Ishikawa (cell line): ENCODE results near the gene OTUD3.

Experiments
- CEBPB ChIP-seq: IDR thresholded peaks from 2 replicates; pipeline ENCODE4 v1.6.1; 2012
- CREB1 ChIP-seq: IDR thresholded peaks from 2 replicates; pipeline ENCODE4 v1.6.1; 2012; ENCODE audit warnings: low read depth
- EGR1 ChIP-seq: IDR thresholded peaks from 2 replicates; pipeline ENCODE4 v1.6.1; 2012
- EP300 ChIP-seq: IDR thresholded peaks from 2 replicates; pipeline ENCODE4 v1.6.1; 2012; ENCODE audit warnings: borderline replicate concordance
- FOXM1 ChIP-seq: IDR thresholded peaks from 2 replicates; pipeline ENCODE4 v1.6.1; 2012; ENCODE audit warnings: low read depth, borderline replicate concordance
- MAX ChIP-seq: IDR thresholded peaks from 2 replicates; pipeline ENCODE4 v1.6.1; 2012
- NFIC ChIP-seq: IDR thresholded peaks from 2 replicates; pipeline ENCODE4 v1.6.1; 2012
- RAD21 ChIP-seq: IDR thresholded peaks from 2 replicates; pipeline ENCODE4 v1.6.1; 2012; ENCODE audit warnings: low read depth
- REST ChIP-seq: IDR thresholded peaks from 2 replicates; pipeline ENCODE4 v1.6.1; 2012; ENCODE audit warnings: low read depth, mild to moderate bottlenecking
- TAF1 ChIP-seq: IDR thresholded peaks from 2 replicates; pipeline ENCODE4 v1.6.1; 2012; ENCODE audit warnings: low read depth, mild to moderate bottlenecking
- TCF12 ChIP-seq: IDR thresholded peaks from 2 replicates; pipeline ENCODE4 v1.6.1; 2012; ENCODE audit warnings: low read depth
- TEAD4 ChIP-seq: IDR thresholded peaks from 2 replicates; pipeline ENCODE4 v1.6.1; 2012
- USF1 ChIP-seq: IDR thresholded peaks from 2 replicates; pipeline ENCODE4 v1.6.1; 2012
- YY1 ChIP-seq: IDR thresholded peaks from 2 replicates; pipeline ENCODE4 v1.6.1; 2012; ENCODE audit warnings: low read depth
- ZBTB7A ChIP-seq: IDR thresholded peaks from 2 replicates; pipeline ENCODE4 v1.6.1; 2012; ENCODE audit warnings: low read depth

Gene OTUD3

GRCh38 chr1:19946971-19947370, 64.8 kb downstream of the OTUD3 start:
- TF ChIP-seq REST, result no peak
- no peak for TF ChIP-seq EGR1
- TF ChIP-seq TCF12, result no peak
- TF ChIP-seq USF1, result no peak
- TF ChIP-seq TEAD4, result no peak
- TF ChIP-seq ZBTB7A, result no peak
- TF ChIP-seq NFIC, result no peak
- no peak for TF ChIP-seq FOXM1
- TF ChIP-seq CREB1, result no peak
- TF ChIP-seq CEBPB, result no peak
- TF ChIP-seq TAF1, result no peak
- no peak for TF ChIP-seq RAD21
- no peak for TF ChIP-seq MAX
- TF ChIP-seq EP300, result no peak
- no peak for TF ChIP-seq YY1

- TF ChIP-seq CEBPB (no peak), RAD21 (no peak), EGR1 (no peak), USF1 (no peak), TAF1 (no peak), NFIC (no peak), TEAD4 (no peak), TCF12 (no peak), EP300 (no peak), REST (no peak), CREB1 (no peak), ZBTB7A (no peak), FOXM1 (no peak), YY1 (no peak), MAX (no peak)
These were observed 66.8 kb downstream of the OTUD3 start for GRCh38 chr1:19949016-19949415.

GRCh38 chr1:19954059-19954458, 71.9 kb downstream of the OTUD3 start:
- TF ChIP-seq CEBPB (no peak), TAF1 (no peak), CREB1 (no peak), REST (no peak), EP300 (no peak), RAD21 (no peak), NFIC (no peak), TEAD4 (no peak), EGR1 (no peak), MAX (no peak), TCF12 (no peak), YY1 (no peak), USF1 (no peak), ZBTB7A (no peak), FOXM1 (no peak)

- TF ChIP-seq EGR1, result no peak
- no peak for TF ChIP-seq NFIC
- no peak for TF ChIP-seq FOXM1
- TF ChIP-seq RAD21, result no peak
- TF ChIP-seq MAX, result no peak
- TF ChIP-seq TCF12, result no peak
These were observed 73.5 kb downstream of the OTUD3 start for GRCh38 chr1:19955534-19956170.
